ENCODE results near the gene SLX4IP. TPM values are rescaled to one million over a fixed set of nuclear protein-coding genes. Genes with fewer than 3 reads are reported as not detected.

The SLX4IP gene
- total and polyA plus RNA-seq, 2 of the 13 experiments (the other 11 are each of a cell fraction or from before 2014, with no cell fraction given), result 3.6 to 7.3 TPM

DNA sequence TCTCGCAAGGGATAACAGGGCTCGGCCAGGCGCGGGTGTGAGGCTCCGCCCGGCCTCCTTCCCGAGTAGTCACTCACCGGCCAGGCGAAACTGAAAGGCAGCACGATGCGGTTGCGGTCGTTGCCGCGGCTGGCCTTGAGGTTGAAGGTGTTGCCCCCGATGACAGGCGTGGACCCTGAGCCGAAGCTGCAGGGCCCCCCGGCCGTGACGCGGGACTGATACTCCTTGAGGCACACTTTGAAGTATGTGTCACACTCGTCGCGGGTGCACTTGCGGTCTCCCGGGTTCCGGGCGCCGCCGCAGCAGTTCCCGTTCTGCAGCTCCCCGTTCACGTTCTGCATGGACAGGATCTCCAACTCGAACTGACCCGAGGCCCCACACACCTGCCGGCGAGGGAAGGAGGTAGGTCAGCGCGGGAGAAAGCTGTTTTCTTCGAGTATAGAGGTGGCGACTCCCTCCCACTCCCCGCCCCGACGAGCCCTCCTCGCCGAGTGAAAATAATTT lies 237.6 kb downstream of the SLX4IP start (continued):
- TF ChIP-seq GMEB1 (CRISPR knock-in tag; IDR thresholded peaks at IDR 0.05; ENCODE audit: borderline replicate concordance), result peak; percentile 59; the same call in 1 of the 2 replicates
- TF ChIP-seq PCBP1 (IDR thresholded peaks at IDR 0.05; ENCODE audit: borderline replicate concordance, low read depth, low read length), result 0 out of 2 replicates have a peak, but pooled peaks have one; percentile 61
- TF ChIP-seq CREM (IDR thresholded peaks at IDR 0.05), result no peak
- TF ChIP-seq CREM (CRISPR knock-in tag; IDR thresholded peaks at IDR 0.05), result no peak
- TF ChIP-seq, protein P1, sequence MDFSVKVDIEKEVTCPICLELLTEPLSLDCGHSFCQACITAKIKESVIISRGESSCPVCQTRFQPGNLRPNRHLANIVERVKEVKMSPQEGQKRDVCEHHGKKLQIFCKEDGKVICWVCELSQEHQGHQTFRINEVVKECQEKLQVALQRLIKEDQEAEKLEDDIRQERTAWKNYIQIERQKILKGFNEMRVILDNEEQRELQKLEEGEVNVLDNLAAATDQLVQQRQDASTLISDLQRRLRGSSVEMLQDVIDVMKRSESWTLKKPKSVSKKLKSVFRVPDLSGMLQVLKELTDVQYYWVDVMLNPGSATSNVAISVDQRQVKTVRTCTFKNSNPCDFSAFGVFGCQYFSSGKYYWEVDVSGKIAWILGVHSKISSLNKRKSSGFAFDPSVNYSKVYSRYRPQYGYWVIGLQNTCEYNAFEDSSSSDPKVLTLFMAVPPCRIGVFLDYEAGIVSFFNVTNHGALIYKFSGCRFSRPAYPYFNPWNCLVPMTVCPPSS (IDR thresholded peaks at IDR 0.05), result no peak
- no peak for TF ChIP-seq ZNF740 (CRISPR knock-in tag; IDR thresholded peaks at IDR 0.05)
- TF ChIP-seq PHF5A (CRISPR knock-in tag; IDR thresholded peaks at IDR 0.05; ENCODE audit: low read depth, unreplicated experiment), result no peak
- no peak for TF ChIP-seq ATRX (CRISPR knock-in tag; IDR thresholded peaks at IDR 0.05; ENCODE audit: borderline replicate concordance)
- TF ChIP-seq SMARCC2 (IDR thresholded peaks at IDR 0.05), result no peak
- no peak for TF ChIP-seq RORA (CRISPR knock-in tag; IDR thresholded peaks at IDR 0.05)
- no peak for TF ChIP-seq DBP (CRISPR knock-in tag; IDR thresholded peaks at IDR 0.05; ENCODE audit: not compliant biosample characterization)
- TF ChIP-seq CREB1 (IDR thresholded peaks at IDR 0.05), result peak; percentile 77
- TF ChIP-seq CREB1 (CRISPR knock-in tag; IDR thresholded peaks at IDR 0.05), result no peak
- no peak for TF ChIP-seq U2AF2 (IDR thresholded peaks at IDR 0.05; ENCODE audit: low read depth, low read length)
- TF ChIP-seq SKI (IDR thresholded peaks at IDR 0.05; ENCODE audit: partially characterized antibody), result peak; percentile 19
- TF ChIP-seq MIER2 (CRISPR knock-in tag; IDR thresholded peaks at IDR 0.05), result no peak
- no peak for TF ChIP-seq ZNF510 (CRISPR knock-in tag; IDR thresholded peaks at IDR 0.05; ENCODE audit: low read depth)
- peak; percentile 38; the same call in 1 of the 2 replicates for TF ChIP-seq GABPB1 (CRISPR knock-in tag; IDR thresholded peaks at IDR 0.05)
- peak; percentile 85 for TF ChIP-seq FOXO1 (CRISPR knock-in tag; IDR thresholded peaks at IDR 0.05)
- TF ChIP-seq, protein P2, sequence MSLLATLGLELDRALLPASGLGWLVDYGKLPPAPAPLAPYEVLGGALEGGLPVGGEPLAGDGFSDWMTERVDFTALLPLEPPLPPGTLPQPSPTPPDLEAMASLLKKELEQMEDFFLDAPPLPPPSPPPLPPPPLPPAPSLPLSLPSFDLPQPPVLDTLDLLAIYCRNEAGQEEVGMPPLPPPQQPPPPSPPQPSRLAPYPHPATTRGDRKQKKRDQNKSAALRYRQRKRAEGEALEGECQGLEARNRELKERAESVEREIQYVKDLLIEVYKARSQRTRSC (CRISPR knock-in tag; IDR thresholded peaks at IDR 0.05; ENCODE audit: low read depth), result no peak
- TF ChIP-seq ZNF530 (CRISPR knock-in tag; IDR thresholded peaks at IDR 0.05; ENCODE audit: low read depth), result no peak
- TF ChIP-seq ASH2L (IDR thresholded peaks at IDR 0.05; ENCODE audit: insufficient read length, low read depth, low read length), result peak; percentile 44
- no peak for TF ChIP-seq ZNF234 (CRISPR knock-in tag; conservative IDR thresholded peaks at IDR 0.05)
- TF ChIP-seq ZNF746 (CRISPR knock-in tag; IDR thresholded peaks at IDR 0.05), result no peak
- no peak for TF ChIP-seq ZNF205 (CRISPR knock-in tag; IDR thresholded peaks at IDR 0.05)
- TF ChIP-seq BRCA1 (CRISPR knock-in tag; IDR thresholded peaks at IDR 0.05), result no peak
- TF ChIP-seq CC2D1A (CRISPR knock-in tag; IDR thresholded peaks at IDR 0.05), result no peak
- no peak for TF ChIP-seq FOXP1 (IDR thresholded peaks at IDR 0.05)
- no peak for TF ChIP-seq FOXP1 (CRISPR knock-in tag; IDR thresholded peaks at IDR 0.05)
- TF ChIP-seq ZBTB3 (CRISPR knock-in tag; IDR thresholded peaks at IDR 0.05; ENCODE audit: borderline replicate concordance, low read depth), result no peak; the same call in 1 of the 2 replicates
